ENCODE results near the gene HAUS5. TPM values are rescaled to one million over a fixed set of nuclear protein-coding genes. Genes with fewer than 3 reads are reported as not detected.

Gene HAUS5
- total RNA-seq, 4 donors from 2014 or later = 2.4 to 7.7 (median 3.4) TPM

GRCh38 chr19:35669566-35669965 lies 57.0 kb downstream of the HAUS5 start:
- no peak for TF ChIP-seq CTCF (IDR thresholded peaks at IDR 0.05; ENCODE audit: low read depth)

GRCh38 chr19:35669974-35670373 lies 57.4 kb downstream of the HAUS5 start:
- TF ChIP-seq CTCF (IDR thresholded peaks at IDR 0.05; ENCODE audit: low read depth) = no peak

- TF ChIP-seq CTCF (IDR thresholded peaks at IDR 0.05; ENCODE audit: low read depth) = no peak
Measured at GRCh38 chr19:35670686-35671085, 58.2 kb downstream of the HAUS5 start.

- no peak for TF ChIP-seq CTCF (IDR thresholded peaks at IDR 0.05; ENCODE audit: low read depth)
Measured at GRCh38 chr19:35671818-35672217, 59.3 kb downstream of the HAUS5 start.

GRCh38 chr19:35673121-35673804 lies 60.7 kb downstream of the HAUS5 start:
- TF ChIP-seq CTCF (IDR thresholded peaks at IDR 0.05; ENCODE audit: low read depth) = no peak

Other genes with a start within 250 kb of the HAUS5 start
- gene GPR42, start 241.7 kb upstream of the HAUS5 start, total RNA-seq = under 1 TPM in 1 of 4 donors, not detected in 3; 0.51 TPM
- 1 to 10 TPM in 1 of 4 donors, under 1 TPM in 1, not detected in 2; 0.38 to 1.5 TPM for gene FFAR2, start 164.5 kb upstream of the HAUS5 start, total RNA-seq
- gene KRTDAP, start 122.3 kb upstream of the HAUS5 start, total RNA-seq = not detected
- 1 to 10 TPM in 3 of 4 donors, under 1 TPM in 1; 0.94 to 7.3 (median 1.9) TPM for gene DMKN, start 99.1 kb upstream of the HAUS5 start, total RNA-seq
- not detected for gene SBSN, start 84.4 kb upstream of the HAUS5 start, total RNA-seq
- gene GAPDHS, start 79.3 kb upstream of the HAUS5 start, total RNA-seq = not detected
- 10 to 100 TPM; 60.1 to 76.8 (median 73.6) TPM for gene TMEM147, start 67.1 kb upstream of the HAUS5 start, total RNA-seq
- not detected for gene ATP4A, start 49.1 kb upstream of the HAUS5 start, total RNA-seq
- gene PMIS2, start 26.6 kb upstream of the HAUS5 start, total RNA-seq = not detected
- gene RBM42, start 16.3 kb downstream of the HAUS5 start, total RNA-seq = 10 to 100 TPM; 27.7 to 55.4 (median 32.6) TPM
- gene ETV2, start 29.0 kb downstream of the HAUS5 start, total RNA-seq = 1 to 10 TPM in 2 of 4 donors, not detected in 2; 1.1 to 1.2 TPM
- 100 to 1,000 TPM; 422 to 625 (median 529) TPM for gene COX6B1, start 35.6 kb downstream of the HAUS5 start, total RNA-seq
- gene UPK1A, start 53.8 kb downstream of the HAUS5 start, total RNA-seq = under 1 TPM in 1 of 4 donors, not detected in 3; 0.34 TPM
- gene ZBTB32, start 91.8 kb downstream of the HAUS5 start, total RNA-seq = under 1 TPM in 1 of 4 donors, not detected in 3; 0.33 TPM
- 10 to 100 TPM in 3 of 4 donors, 1 to 10 TPM in 1; 7.3 to 26.6 (median 15.1) TPM for gene KMT2B, start 105.3 kb downstream of the HAUS5 start, total RNA-seq
- 10 to 100 TPM in 1 of 4 donors, 1 to 10 TPM in 3; 4.4 to 13.8 (median 5.9) TPM for gene IGFLR1, start 129.7 kb downstream of the HAUS5 start, total RNA-seq
- gene U2AF1L4, start 132.7 kb downstream of the HAUS5 start, total RNA-seq = 10 to 100 TPM; 14.8 to 30.5 (median 19.7) TPM
- 10 to 100 TPM; 23.4 to 71.3 (median 35.7) TPM for gene PSENEN, start 132.9 kb downstream of the HAUS5 start, total RNA-seq
- 10 to 100 TPM in 2 of 4 donors, 1 to 10 TPM in 2; 7.5 to 12.2 (median 10.0) TPM for gene LIN37, start 135.8 kb downstream of the HAUS5 start, total RNA-seq
- gene HSPB6, start 144.3 kb downstream of the HAUS5 start, total RNA-seq = 100 to 1,000 TPM in 2 of 4 donors, 10 to 100 TPM in 2; 50.1 to 554 (median 117) TPM
- gene PROSER3, start 145.4 kb downstream of the HAUS5 start, total RNA-seq = 1 to 10 TPM; 2.8 to 5.7 (median 3.5) TPM
- gene ARHGAP33, start 162.8 kb downstream of the HAUS5 start, total RNA-seq = 10 to 100 TPM in 1 of 4 donors, 1 to 10 TPM in 2, under 1 TPM in 1; 0.33 to 12.2 (median 4.5) TPM
- not detected for gene PRODH2, start 200.1 kb downstream of the HAUS5 start, total RNA-seq
- gene NPHS1, start 239.8 kb downstream of the HAUS5 start, total RNA-seq = not detected
- gene KIRREL2, start 244.2 kb downstream of the HAUS5 start, total RNA-seq = not detected

Measured in subcutaneous adipose tissue (tissue), 4 donors.